Kidney epithelial cell (primary cell): ENCODE data around the gene PMM1. TPM values are rescaled to one million over a fixed set of nuclear protein-coding genes. Genes with fewer than 3 reads are reported as not detected.

ENCODE experiments used
- DNase-seq: peaks from one replicate; pipeline ENCODE4 v3.0.0-alpha.2; 2010; ENCODE audit warnings: low read depth
- H3K27me3 ChIP-seq: 2 replicates; pipeline ENCODE4 v1.6.0; 2011; ENCODE audit warnings: low read length; ENCODE audit not compliant: control insufficient read depth, insufficient read depth
- H3K36me3 ChIP-seq: 2 replicates; pipeline ENCODE4 v1.5.1; 2011; ENCODE audit warnings: low read length; ENCODE audit not compliant: control insufficient read depth, insufficient read depth
- H3K4me3 ChIP-seq: 2 replicates; pipeline ENCODE4 v1.5.1; 2011; ENCODE audit warnings: low read depth, mild to moderate bottlenecking, control low read depth, low read length
- CTCF ChIP-seq: IDR thresholded peaks from 2 replicates; pipeline ENCODE4 v1.5.1; 2011; ENCODE audit warnings: mild to moderate bottlenecking, moderate library complexity, low read length, control low read depth, inconsistent platforms; ENCODE audit not compliant: insufficient read depth, poor library complexity, severe bottlenecking
- total RNA-seq: library from RNA; depleted of rRNA; stranded (reverse); fragments of >200 nt; gene quantifications from 2 replicates; pipeline ENCODE4 v1.2.3, GENCODE V29; 2015

Gene PMM1
- total RNA-seq, 1 donor from 2014 or later = 32.2 TPM

GRCh38 chr22:41571786-41572185, 17.9 kb downstream of the PMM1 start:
- no peaks in the 10 kb centered on the region for H3K27me3 ChIP-seq
- no peak for TF ChIP-seq CTCF
- H3K36me3 ChIP-seq = no peaks in the 10 kb centered on the region
- no peak for DNase-seq
- no peak overlapping the region for H3K4me3 ChIP-seq

- Histone ChIP-seq H3K27me3 (no peaks in the 10 kb centered on the region), H3K4me3 (no peak overlapping the region), H3K36me3 (no peaks in the 10 kb centered on the region)
- no peak for DNase-seq
- no peak for TF ChIP-seq CTCF
These were observed 19.4 kb downstream of the PMM1 start for GRCh38 chr22:41570221-41570620.

- H3K27me3 ChIP-seq = no peaks in the 10 kb centered on the region
- no peak for DNase-seq
- TF ChIP-seq CTCF = no peak
- H3K4me3 ChIP-seq = no peak overlapping the region
- no peaks in the 10 kb centered on the region for H3K36me3 ChIP-seq
These were observed 20.8 kb downstream of the PMM1 start for GRCh38 chr22:41568811-41569210.

- DNase-seq = no peak
- Histone ChIP-seq H3K4me3 (no peak overlapping the region), H3K27me3 (no peaks in the 10 kb centered on the region), H3K36me3 (no peaks in the 10 kb centered on the region)
- no peak for TF ChIP-seq CTCF
These were observed 22.2 kb downstream of the PMM1 start for GRCh38 chr22:41567512-41567768.

GRCh38 chr22:41565403-41566054, 24.1 kb downstream of the PMM1 start:
- no peak for TF ChIP-seq CTCF

GRCh38 chr22:41564563-41564962, 25.1 kb downstream of the PMM1 start:
- H3K27me3 ChIP-seq = no peaks in the 10 kb centered on the region
- H3K4me3 ChIP-seq = no peak overlapping the region
- H3K36me3 ChIP-seq = no peaks in the 10 kb centered on the region
- TF ChIP-seq CTCF = no peak
- DNase-seq = no peak

More at GRCh38 chr22:41565403-41566054, 24.1 kb downstream of the PMM1 start:
- Histone ChIP-seq H3K27me3 (no peaks in the 10 kb centered on the region), H3K36me3 (no peaks in the 10 kb centered on the region), H3K4me3 (no peak overlapping the region)
- no peak for DNase-seq
